ENCODE measurements around the gene STRAP. TPM values are rescaled to one million over a fixed set of nuclear protein-coding genes. Genes with fewer than 3 reads are reported as not detected.

The STRAP gene, protein sequence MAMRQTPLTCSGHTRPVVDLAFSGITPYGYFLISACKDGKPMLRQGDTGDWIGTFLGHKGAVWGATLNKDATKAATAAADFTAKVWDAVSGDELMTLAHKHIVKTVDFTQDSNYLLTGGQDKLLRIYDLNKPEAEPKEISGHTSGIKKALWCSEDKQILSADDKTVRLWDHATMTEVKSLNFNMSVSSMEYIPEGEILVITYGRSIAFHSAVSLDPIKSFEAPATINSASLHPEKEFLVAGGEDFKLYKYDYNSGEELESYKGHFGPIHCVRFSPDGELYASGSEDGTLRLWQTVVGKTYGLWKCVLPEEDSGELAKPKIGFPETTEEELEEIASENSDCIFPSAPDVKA
- 31.9 TPM for total RNA-seq

DNA sequence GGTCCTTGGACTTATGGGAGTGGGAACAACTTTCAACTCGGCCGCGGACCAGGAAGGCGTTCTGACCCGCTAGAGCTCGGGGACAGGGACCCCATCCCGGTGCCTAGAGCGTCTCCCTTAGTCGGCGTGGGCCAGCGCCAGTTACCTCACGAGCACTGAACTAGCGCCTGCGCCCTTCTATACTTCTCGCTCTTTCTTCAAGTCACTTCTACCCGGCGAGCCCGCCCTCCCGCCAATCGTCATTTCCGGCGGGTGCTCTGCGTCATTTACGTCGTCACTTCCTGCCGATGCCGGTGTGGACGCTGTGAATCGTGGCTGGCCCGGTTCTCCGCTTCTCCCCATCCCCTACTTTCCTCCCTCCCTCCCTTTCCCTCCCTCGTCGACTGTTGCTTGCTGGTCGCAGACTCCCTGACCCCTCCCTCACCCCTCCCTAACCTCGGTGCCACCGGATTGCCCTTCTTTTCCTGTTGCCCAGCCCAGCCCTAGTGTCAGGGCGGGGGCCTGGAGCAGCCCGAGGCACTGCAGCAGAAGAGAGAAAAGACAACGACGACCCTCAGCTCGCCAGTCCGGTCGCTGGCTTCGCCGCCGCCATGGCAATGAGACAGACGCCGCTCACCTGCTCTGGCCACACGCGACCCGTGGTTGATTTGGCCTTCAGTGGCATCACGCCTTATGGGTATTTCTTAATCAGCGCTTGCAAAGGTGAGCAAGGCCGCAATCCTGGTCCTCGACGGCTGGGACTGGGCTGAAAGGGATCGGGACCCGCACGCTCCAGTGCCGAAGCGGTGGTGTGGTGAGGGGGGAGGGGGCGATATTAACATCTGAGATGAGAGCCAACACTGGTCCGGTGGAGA is at the start of gene STRAP:
Gene STRAP (plus strand): TSS at position 270 of the 854 bp plus-strand sequence. CDS start 321 bp downstream, at position 591.
- DNase-seq (ENCODE audit: extremely low spot score in 2 of 2), result peak in 1 of 2 donors; percentile 99
- Histone ChIP-seq H3K4me3 (peak within 1 kb of the TSS; percentile 81 to 90), H3K27ac (peak within 1 kb of the TSS; percentile 90), H3K4me1 (peaks cover 50% of the 10 kb centered on the region), H3K9me3 (no peaks in the 10 kb centered on the region), H3K27me3 (no peaks in the 10 kb centered on the region), H3K36me3 (no peaks in the 10 kb centered on the region)
- TF ChIP-seq, protein P1, sequence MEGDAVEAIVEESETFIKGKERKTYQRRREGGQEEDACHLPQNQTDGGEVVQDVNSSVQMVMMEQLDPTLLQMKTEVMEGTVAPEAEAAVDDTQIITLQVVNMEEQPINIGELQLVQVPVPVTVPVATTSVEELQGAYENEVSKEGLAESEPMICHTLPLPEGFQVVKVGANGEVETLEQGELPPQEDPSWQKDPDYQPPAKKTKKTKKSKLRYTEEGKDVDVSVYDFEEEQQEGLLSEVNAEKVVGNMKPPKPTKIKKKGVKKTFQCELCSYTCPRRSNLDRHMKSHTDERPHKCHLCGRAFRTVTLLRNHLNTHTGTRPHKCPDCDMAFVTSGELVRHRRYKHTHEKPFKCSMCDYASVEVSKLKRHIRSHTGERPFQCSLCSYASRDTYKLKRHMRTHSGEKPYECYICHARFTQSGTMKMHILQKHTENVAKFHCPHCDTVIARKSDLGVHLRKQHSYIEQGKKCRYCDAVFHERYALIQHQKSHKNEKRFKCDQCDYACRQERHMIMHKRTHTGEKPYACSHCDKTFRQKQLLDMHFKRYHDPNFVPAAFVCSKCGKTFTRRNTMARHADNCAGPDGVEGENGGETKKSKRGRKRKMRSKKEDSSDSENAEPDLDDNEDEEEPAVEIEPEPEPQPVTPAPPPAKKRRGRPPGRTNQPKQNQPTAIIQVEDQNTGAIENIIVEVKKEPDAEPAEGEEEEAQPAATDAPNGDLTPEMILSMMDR (IDR thresholded peaks at IDR 0.05), result no peak
- TF ChIP-seq POLR2AphosphoS5 (IDR thresholded peaks at IDR 0.05; ENCODE audit: insufficient read depth in 1 of 2, low read depth in 1 of 2), result peak; percentile 94 to 100
- peak; percentile 82 to 98 for TF ChIP-seq POLR2A (IDR thresholded peaks at IDR 0.05)
- intact Hi-C loops (cut with DNase I), result no loop called here

DNA sequence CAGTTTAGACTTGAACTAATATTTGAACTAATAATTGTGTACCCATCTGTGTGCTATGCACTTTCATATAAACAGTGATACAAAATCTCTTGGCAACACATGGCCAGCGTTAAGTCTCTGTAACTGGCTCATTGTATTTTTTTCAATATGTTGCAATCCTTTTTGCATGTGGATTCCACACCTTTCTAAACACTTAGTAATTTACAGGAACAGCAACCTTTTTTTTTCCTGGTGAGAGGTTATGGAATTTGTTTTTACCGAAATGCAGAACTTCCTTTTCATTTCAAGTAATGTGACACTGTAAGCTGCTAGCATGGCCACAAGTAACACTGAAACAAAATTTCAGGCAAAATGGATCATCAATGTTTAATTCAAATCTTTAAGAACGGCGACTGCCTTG is 47.6 kb upstream of the STRAP start:
- TF ChIP-seq, protein P1 (IDR thresholded peaks at IDR 0.05), result no peak
- TF ChIP-seq POLR2A (IDR thresholded peaks at IDR 0.05) (no peak), POLR2AphosphoS5 (IDR thresholded peaks at IDR 0.05; ENCODE audit: insufficient read depth in 1 of 2, low read depth in 1 of 2) (no peak)
- H3K4me1 ChIP-seq, result peaks cover 20% of the 10 kb centered on the region
- no peak for DNase-seq (ENCODE audit: extremely low spot score in 2 of 2)
- no peaks in the 10 kb centered on the region for H3K9me3 ChIP-seq
- H3K27me3 ChIP-seq, result no peaks in the 10 kb centered on the region
- H3K4me3 ChIP-seq, result no peak overlapping the region
- intact Hi-C loops (cut with DNase I), result no loop called here
- H3K36me3 ChIP-seq, result no peaks in the 10 kb centered on the region
- H3K27ac ChIP-seq, result no peak overlapping the region

DNA sequence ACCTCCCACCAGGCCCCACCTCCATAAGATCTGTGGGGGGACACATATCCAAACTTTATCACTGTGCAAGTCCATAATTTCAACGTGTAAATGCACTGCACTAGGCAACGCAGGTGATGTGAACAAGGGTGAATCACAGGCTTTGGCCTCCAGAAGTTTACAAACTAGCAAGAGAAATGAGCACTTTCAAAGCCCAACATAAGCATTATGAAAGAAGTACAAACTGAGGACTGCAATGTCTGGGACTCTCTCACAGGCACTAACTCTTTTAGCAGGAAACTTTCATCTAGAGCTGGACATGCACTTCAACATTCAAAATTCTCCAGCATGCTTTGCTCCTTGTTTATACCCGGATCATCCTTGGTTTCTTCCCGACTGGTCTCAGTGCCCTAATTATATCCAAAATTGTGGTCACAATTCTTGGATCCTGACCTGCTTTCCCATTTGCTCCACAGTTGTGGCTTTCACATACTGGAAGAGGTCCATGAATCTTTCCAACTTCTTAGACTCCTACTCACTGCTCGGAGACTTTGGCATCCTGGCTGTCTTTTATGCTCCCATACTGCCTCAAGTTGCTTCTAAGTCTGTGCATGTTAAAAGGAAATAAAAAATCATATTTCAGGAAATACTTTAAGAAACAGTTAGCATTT is 44.9 kb upstream of the STRAP start:
- no peaks in the 10 kb centered on the region for H3K27me3 ChIP-seq
- DNase-seq (ENCODE audit: extremely low spot score in 2 of 2), result no peak

DNA sequence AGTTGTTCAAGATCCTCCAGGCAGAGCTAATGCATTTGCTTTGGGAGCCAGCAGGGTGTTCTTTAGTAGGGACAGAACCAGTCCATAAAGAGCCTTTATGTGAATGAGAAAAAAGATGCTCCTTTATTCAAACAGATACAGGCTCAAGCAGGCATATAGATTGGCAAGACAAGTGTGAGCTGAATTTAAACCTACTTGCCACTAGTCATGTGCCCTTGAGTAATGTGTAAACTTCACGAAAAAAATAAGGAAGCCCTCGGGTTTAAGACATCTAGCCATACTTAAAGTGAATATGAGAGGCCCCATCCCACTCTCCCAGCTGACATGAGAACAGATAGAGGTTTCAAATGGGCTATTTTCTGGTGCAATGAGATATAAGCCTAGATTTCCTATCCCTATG is 43.1 kb upstream of the STRAP start:
- Histone ChIP-seq H3K27me3 (no peaks in the 10 kb centered on the region), H3K4me1 (peaks cover 20% of the 10 kb centered on the region), H3K9me3 (no peaks in the 10 kb centered on the region), H3K4me3 (no peak overlapping the region), H3K27ac (no peak overlapping the region), H3K36me3 (no peaks in the 10 kb centered on the region)
- no peak for DNase-seq (ENCODE audit: extremely low spot score in 2 of 2)
- intact Hi-C loops (cut with DNase I), result no loop called here
- no peak for TF ChIP-seq POLR2A (IDR thresholded peaks at IDR 0.05)

More for the DNA sequence above, 44.9 kb upstream of the STRAP start:
- Histone ChIP-seq H3K4me1 (peaks cover 20% of the 10 kb centered on the region), H3K27ac (peak overlapping the region; percentile 46), H3K4me3 (no peak overlapping the region), H3K36me3 (no peaks in the 10 kb centered on the region), H3K9me3 (no peaks in the 10 kb centered on the region)
- TF ChIP-seq, protein P1 (IDR thresholded peaks at IDR 0.05), result no peak
- no peak for TF ChIP-seq POLR2AphosphoS5 (IDR thresholded peaks at IDR 0.05; ENCODE audit: insufficient read depth in 1 of 2, low read depth in 1 of 2)
- TF ChIP-seq POLR2A (IDR thresholded peaks at IDR 0.05), result no peak
- intact Hi-C loops (cut with DNase I), result no loop called here

DNA sequence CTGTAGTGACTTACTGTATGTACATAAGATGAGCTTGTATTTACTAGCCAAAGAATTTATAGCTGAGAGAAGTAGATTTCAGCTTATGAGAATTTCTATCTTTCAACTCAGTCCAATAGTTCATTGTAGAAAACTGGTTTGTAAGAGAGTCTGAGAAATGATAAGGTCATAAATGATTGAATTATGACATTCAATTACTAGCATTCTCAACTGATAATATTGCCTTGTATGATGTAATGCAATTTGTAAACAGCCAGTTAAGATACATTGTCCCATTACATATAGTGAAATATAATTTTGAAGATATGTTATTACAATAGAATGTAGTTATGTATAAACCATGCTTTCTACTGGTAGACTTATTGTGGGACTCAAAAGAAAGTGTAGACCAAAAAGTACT is 42.5 kb upstream of the STRAP start:
- Histone ChIP-seq H3K4me3 (no peak overlapping the region), H3K27me3 (no peaks in the 10 kb centered on the region), H3K36me3 (no peaks in the 10 kb centered on the region), H3K27ac (no peak overlapping the region), H3K9me3 (no peaks in the 10 kb centered on the region), H3K4me1 (peaks cover 20% of the 10 kb centered on the region)
- TF ChIP-seq POLR2A (IDR thresholded peaks at IDR 0.05) (no peak), POLR2AphosphoS5 (IDR thresholded peaks at IDR 0.05; ENCODE audit: insufficient read depth in 1 of 2, low read depth in 1 of 2) (no peak)
- no peak for DNase-seq (ENCODE audit: extremely low spot score in 2 of 2)
- intact Hi-C loops (cut with DNase I), result no loop called here
